Ishikawa (cell line): ENCODE data around the gene MAPK12.
A peak's percentile ranks its signal among the peaks of the same experiment; 100 is the strongest.

Source experiments
- EP300 ChIP-seq: IDR thresholded peaks from 2 replicates; pipeline ENCODE4 v1.6.1; 2012; ENCODE audit warnings: borderline replicate concordance
- TAF1 ChIP-seq: IDR thresholded peaks from 2 replicates; pipeline ENCODE4 v1.6.1; 2012; ENCODE audit warnings: low read depth, mild to moderate bottlenecking
- YY1 ChIP-seq: IDR thresholded peaks from 2 replicates; pipeline ENCODE4 v1.6.1; 2012; ENCODE audit warnings: low read depth
- TF ChIP-seq, protein P1 (sequence below): IDR thresholded peaks from 2 replicates; pipeline ENCODE4 v1.6.1; 2012
- TF ChIP-seq, protein P2 (sequence below): IDR thresholded peaks from 2 replicates; pipeline ENCODE4 v1.6.1; 2012; ENCODE audit warnings: low read depth, mild to moderate bottlenecking

DNA sequence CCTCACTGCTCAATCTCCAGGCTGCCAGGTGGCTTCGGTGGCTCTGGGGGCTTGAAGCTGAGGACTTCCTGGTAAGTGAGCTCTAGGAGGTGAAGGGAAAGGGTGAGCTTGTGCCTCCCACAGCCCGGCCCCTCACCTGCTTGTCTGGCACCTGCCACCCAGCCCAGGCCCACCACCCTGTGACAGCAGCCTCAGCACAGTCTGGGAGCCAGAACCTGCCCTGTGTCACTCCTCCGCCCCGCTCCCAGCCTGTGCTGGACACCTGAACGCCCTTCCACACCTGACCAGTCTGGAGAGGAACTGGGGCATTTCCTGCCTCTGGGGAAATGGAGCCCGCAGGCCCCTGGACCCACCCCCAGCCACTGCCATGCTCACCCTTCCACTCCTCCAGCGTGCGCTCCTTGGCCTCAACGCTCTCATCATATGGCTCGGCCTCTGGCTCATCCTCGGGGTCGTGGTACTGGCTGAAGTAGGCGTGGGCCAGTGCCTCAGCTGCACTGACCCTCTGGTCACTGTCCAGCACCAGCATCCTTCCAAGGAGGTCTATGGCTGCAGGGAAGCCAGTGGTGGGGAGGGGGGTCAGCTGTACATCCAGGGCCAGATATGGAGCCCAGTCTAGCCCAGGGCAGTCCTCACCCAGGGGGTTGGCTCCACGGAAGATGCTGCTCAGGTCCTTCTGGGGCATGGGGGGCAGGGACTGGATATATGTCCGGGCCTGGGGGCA is 3.6 kb upstream of the MAPK12 start:
- TF ChIP-seq TAF1 = no peak
- no peak for TF ChIP-seq EP300
- TF ChIP-seq, protein P1, sequence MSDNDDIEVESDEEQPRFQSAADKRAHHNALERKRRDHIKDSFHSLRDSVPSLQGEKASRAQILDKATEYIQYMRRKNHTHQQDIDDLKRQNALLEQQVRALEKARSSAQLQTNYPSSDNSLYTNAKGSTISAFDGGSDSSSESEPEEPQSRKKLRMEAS = no peak
- TF ChIP-seq, protein P2, sequence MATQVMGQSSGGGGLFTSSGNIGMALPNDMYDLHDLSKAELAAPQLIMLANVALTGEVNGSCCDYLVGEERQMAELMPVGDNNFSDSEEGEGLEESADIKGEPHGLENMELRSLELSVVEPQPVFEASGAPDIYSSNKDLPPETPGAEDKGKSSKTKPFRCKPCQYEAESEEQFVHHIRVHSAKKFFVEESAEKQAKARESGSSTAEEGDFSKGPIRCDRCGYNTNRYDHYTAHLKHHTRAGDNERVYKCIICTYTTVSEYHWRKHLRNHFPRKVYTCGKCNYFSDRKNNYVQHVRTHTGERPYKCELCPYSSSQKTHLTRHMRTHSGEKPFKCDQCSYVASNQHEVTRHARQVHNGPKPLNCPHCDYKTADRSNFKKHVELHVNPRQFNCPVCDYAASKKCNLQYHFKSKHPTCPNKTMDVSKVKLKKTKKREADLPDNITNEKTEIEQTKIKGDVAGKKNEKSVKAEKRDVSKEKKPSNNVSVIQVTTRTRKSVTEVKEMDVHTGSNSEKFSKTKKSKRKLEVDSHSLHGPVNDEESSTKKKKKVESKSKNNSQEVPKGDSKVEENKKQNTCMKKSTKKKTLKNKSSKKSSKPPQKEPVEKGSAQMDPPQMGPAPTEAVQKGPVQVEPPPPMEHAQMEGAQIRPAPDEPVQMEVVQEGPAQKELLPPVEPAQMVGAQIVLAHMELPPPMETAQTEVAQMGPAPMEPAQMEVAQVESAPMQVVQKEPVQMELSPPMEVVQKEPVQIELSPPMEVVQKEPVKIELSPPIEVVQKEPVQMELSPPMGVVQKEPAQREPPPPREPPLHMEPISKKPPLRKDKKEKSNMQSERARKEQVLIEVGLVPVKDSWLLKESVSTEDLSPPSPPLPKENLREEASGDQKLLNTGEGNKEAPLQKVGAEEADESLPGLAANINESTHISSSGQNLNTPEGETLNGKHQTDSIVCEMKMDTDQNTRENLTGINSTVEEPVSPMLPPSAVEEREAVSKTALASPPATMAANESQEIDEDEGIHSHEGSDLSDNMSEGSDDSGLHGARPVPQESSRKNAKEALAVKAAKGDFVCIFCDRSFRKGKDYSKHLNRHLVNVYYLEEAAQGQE = peak; percentile 36; the same call in 1 of the 2 replicates
- no peak for TF ChIP-seq YY1
